Adrenal gland (tissue), 12 donors: Measurements from ENCODE around the gene ARHGAP18. TPM values are rescaled to one million over a fixed set of nuclear protein-coding genes. Genes with fewer than 3 reads are reported as not detected.

ENCODE experiments used
- DNase-seq, 7 donors: peaks; one replicate each; pipeline ENCODE4 v3.0.0-alpha.2; 2019 to 2020
- H3K27ac ChIP-seq, 5 donors: fragments of 200-600 bp; sonication (generic) in 4 of 5; 1 replicate in 3 of 5; 2 replicates in 2 of 5; pipeline versions ENCODE4 v1.5.1 to v1.8.0; 2016 to 2020; ENCODE audit warnings: mild to moderate bottlenecking in 1 of 5
- H3K27me3 ChIP-seq: fragments of 200-600 bp; 2 replicates; pipeline ENCODE4 v1.8.0; 2021
- H3K36me3 ChIP-seq, 2 donors: fragments of 200-600 bp; replicated peaks in 1 of 2; 1 replicate in 1 of 2; 2 replicates in 1 of 2; pipeline versions ENCODE4 v1.5.1 to v1.8.0; 2018 to 2022
- H3K4me1 ChIP-seq, 2 donors: fragments of 200-600 bp; replicated peaks in 1 of 2; 1 replicate in 1 of 2; 2 replicates in 1 of 2; pipeline versions ENCODE4 v1.5.1 to v1.8.0; 2018 to 2021
- H3K4me3 ChIP-seq, 4 donors: fragments of 200-600 bp; sonication (generic) in 3 of 4; one replicate each; pipeline ENCODE4 v1.5.1; 2016 to 2018
- H3K9me3 ChIP-seq, 3 donors: fragments of 200-600 bp; sonication (generic) in 1 of 3; replicated peaks in 1 of 3; 1 replicate in 2 of 3; 2 replicates in 1 of 3; pipeline versions ENCODE4 v1.5.1 to v1.8.0; 2016 to 2021
- POLR2A ChIP-seq, 2 donors: fragments of 450-650 bp; IDR thresholded peaks; one replicate each; pipeline ENCODE4 v1.6.1; 2017; ENCODE audit warnings: antibody characterized with exemption in 2 of 2, mild to moderate bottlenecking in 2 of 2, moderate library complexity in 1 of 2
- WGBS, 4 donors: extraction: QIAGEN DNeasy Blood & Tissue Kit in 2 of 4; methylation state at CpG; one replicate each; pipeline versions ENCODE4 v1.1.5 to v1.1.7; 2013 to 2017; 5-methylcytosine and 5-hydroxymethylcytosine counted together
- intact Hi-C, 2 donors: fragments of 100-400 bp; cut with DNase I; formaldehyde crosslinking; loops; one replicate each; pipeline versions ENCODE4 v1.14.1 to v1.15.0; 2022 to 2023
- polyA plus RNA-seq, 3 donors: library from polyadenylated mRNA; stranded (reverse); fragments of 200-250 nt in 2 of 3; fragments of 350-450 nt in 1 of 3; fragmentation: Illumina TruSeq in 1 of 3; extraction: RNeasy Lipid Tissue Mini Kit (QIAGEN cat#74804) in 1 of 3; gene quantifications; one replicate each; pipeline ENCODE4 v1.2.3, GENCODE V29; 2013 to 2014
- total RNA-seq, 9 donors: library from RNA; depleted of rRNA in 4 of 9; stranded (reverse); fragments of >200 nt in 4 of 9; fragments of 120-200 nt in 1 of 9; fragmentation: NEBNext Ultra II Directional in 1 of 9; extraction: Animal tissue kit (Norgen Biotek cat#: 25700) in 1 of 9; gene quantifications; one replicate each; pipeline versions ENCODE4 v1.1.0 to v1.2.4, GENCODE V29; 2013 to 2023
- TF ChIP-seq, protein P1 (sequence below), 6 experiments: fragments of 450-650 bp in 4 of 6; fragments of 200-600 bp in 2 of 6; sonication (generic) in 1 of 6; IDR thresholded peaks; 1 replicate in 5 of 6; 2 replicates in 1 of 6; pipeline versions ENCODE4 v1.5.1 to v1.8.0; 2016 to 2021; ENCODE audit warnings: antibody characterized with exemption in 6 of 6, mild to moderate bottlenecking in 2 of 6, moderate library complexity in 1 of 6
- donor health status: healthy with polysubstance abuse.
- donor health status: Bipolar disorder and iron deficiency.
- donor health status: DM: yes; HTN: yes; CAD: no.
- donor health status: DM: no; HTN: no; CAD: no.
- donor health status: DM: no; HTN: no; CAD: no.
- donor health status: DM: yes; HTN: yes; CAD: no.

ARHGAP18 gene
- total and polyA plus RNA-seq, 12 donors: 22.0 to 101 (median 75.8) TPM

DNA sequence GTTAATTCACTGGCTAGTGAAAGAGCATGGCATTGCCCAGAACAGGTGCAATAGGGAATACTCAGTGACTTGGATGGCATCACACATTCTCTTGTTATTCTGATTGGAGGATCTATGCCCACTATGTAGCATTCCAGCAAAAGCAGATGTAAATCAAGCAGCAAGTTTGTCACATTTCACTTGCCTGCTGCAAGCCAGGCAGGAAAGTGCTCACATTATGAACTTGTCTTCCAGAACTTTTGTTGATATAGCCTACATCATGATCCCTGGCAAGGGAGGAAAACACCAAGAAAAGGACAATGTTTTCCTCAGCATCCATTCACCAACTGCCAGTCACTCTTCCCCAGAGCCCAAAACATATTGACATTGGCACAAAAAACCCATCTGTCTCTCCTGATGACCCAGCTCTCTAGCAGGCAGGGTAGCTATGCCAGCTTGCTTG, 77.8 kb downstream of the ARHGAP18 start:
- peaks cover 0 to 5% of the 10 kb centered on the region in 2 donors for H3K4me1 ChIP-seq
- DNase-seq: no peak
- H3K27ac ChIP-seq: no peak overlapping the region
- intact Hi-C loops: no loop called here
- TF ChIP-seq, protein P1, sequence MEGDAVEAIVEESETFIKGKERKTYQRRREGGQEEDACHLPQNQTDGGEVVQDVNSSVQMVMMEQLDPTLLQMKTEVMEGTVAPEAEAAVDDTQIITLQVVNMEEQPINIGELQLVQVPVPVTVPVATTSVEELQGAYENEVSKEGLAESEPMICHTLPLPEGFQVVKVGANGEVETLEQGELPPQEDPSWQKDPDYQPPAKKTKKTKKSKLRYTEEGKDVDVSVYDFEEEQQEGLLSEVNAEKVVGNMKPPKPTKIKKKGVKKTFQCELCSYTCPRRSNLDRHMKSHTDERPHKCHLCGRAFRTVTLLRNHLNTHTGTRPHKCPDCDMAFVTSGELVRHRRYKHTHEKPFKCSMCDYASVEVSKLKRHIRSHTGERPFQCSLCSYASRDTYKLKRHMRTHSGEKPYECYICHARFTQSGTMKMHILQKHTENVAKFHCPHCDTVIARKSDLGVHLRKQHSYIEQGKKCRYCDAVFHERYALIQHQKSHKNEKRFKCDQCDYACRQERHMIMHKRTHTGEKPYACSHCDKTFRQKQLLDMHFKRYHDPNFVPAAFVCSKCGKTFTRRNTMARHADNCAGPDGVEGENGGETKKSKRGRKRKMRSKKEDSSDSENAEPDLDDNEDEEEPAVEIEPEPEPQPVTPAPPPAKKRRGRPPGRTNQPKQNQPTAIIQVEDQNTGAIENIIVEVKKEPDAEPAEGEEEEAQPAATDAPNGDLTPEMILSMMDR (IDR thresholded peaks at IDR 0.05): no peak
- no peaks in the 10 kb centered on the region for H3K27me3 ChIP-seq
- no peaks in the 10 kb centered on the region for H3K9me3 ChIP-seq
- H3K4me3 ChIP-seq: no peak overlapping the region
- peaks cover 0 to 9% of the 10 kb centered on the region in 2 donors for H3K36me3 ChIP-seq

DNA sequence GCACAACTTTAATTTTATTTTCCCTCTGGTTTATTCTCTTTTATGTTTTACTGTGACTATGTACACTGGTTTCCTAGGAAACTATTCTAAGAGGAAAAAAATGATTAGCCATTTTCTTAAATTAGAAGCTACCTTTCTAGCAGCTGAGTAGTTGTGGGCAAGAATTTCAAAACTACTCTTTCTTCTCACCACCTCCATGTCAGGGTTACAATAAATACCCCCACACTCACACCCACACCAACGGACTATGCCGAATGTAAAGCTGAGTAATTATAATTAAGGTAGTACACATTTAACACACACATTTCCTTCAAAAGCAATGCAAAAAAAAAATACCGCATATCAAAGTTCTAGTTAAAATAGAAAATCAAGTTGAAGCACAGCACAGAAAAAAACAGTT, 78.9 kb downstream of the ARHGAP18 start:
- Histone ChIP-seq H3K9me3 (no peaks in the 10 kb centered on the region), H3K27me3 (no peaks in the 10 kb centered on the region), H3K4me3 (no peak overlapping the region), H3K36me3 (peaks cover 0 to 9% of the 10 kb centered on the region in 2 donors), H3K4me1 (peaks cover 0 to 5% of the 10 kb centered on the region in 2 donors), H3K27ac (no peak overlapping the region)
- DNase-seq: no peak
- WGBS, 4 donors: 80 to 91% (median 86%) methylated on average over 3 of the region's 3 CpGs
- TF ChIP-seq POLR2A (IDR thresholded peaks at IDR 0.05): no peak
- TF ChIP-seq, protein P1 (IDR thresholded peaks at IDR 0.05): no peak
- intact Hi-C loops: no loop called here

- no peak overlapping the region for H3K4me3 ChIP-seq
- no peak for DNase-seq
- no peak for TF ChIP-seq POLR2A (IDR thresholded peaks at IDR 0.05)
- TF ChIP-seq, protein P1 (IDR thresholded peaks at IDR 0.05): no peak
- H3K36me3 ChIP-seq: peaks cover 0 to 9% of the 10 kb centered on the region in 2 donors
- peaks cover 0 to 5% of the 10 kb centered on the region in 2 donors for H3K4me1 ChIP-seq
- H3K27me3 ChIP-seq: no peaks in the 10 kb centered on the region
- WGBS, 4 donors: 77 to 94% (median 88%) methylated on average over 1 of the region's 1 CpG
- intact Hi-C loops: no loop called here
- no peak overlapping the region for H3K27ac ChIP-seq
- no peaks in the 10 kb centered on the region for H3K9me3 ChIP-seq
These were observed 79.4 kb downstream of the ARHGAP18 start for GRCh38 chr6:129630596-129630995.

GRCh38 chr6:129628101-129628815, 81.7 kb downstream of the ARHGAP18 start:
- WGBS, 4 donors: 90 to 97% (median 95%) methylated on average over 2 of the region's 2 CpGs
- Histone ChIP-seq H3K36me3 (peaks cover 0 to 9% of the 10 kb centered on the region in 2 donors), H3K9me3 (no peaks in the 10 kb centered on the region), H3K4me1 (no peaks in the 10 kb centered on the region), H3K27me3 (no peaks in the 10 kb centered on the region), H3K4me3 (no peak overlapping the region), H3K27ac (no peak overlapping the region)
- TF ChIP-seq, protein P1 (IDR thresholded peaks at IDR 0.05): no peak
- TF ChIP-seq POLR2A (IDR thresholded peaks at IDR 0.05): no peak
- no peak for DNase-seq
- intact Hi-C loops: no loop called here
